Measurements from ENCODE around the gene FGF7. TPM values are rescaled to one million over a fixed set of nuclear protein-coding genes. Genes with fewer than 3 reads are reported as not detected.
"Not testable (repeated sequence)": the region's sequence is repeated elsewhere in the genome, so short reads cannot be mapped to it uniquely, and the experiment has no call there.

The FGF7 gene
- total and polyA plus RNA-seq, 10 of the 15 experiments (the other 5 are each of a cell fraction or from before 2014, with no cell fraction given) = 0.08 TPM; not detected in 9

GRCh38 chr15:49473031-49473430 is 50.0 kb downstream of the FGF7 start (continued):
- no peak for TF ChIP-seq IRF5 (IDR thresholded peaks at IDR 0.05; ENCODE audit: borderline replicate concordance)

DNA sequence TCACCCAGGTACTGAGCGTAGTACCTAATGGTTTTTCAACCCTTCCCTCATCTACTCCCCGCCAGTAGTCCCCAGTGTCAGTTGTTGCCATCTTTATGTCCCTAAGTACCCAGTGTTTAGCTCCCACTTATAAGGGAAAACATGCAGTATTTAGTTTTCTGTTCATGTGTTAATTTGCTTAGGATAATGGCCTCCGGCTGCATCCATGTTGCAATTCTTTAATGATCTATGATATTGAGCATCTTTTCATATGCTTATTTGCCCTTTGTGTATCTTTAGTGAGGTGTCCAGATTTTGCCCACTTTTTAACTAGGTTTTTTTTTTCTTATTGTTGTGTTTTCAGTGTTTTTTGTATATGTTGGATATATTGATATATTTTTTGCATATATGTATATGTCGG is 55.0 kb downstream of the FGF7 start:
- H4K20me1 ChIP-seq (ENCODE audit: control insufficient read depth, insufficient read depth); H3K27me3 ChIP-seq (replicated peaks in 1 of 2; ENCODE audit: control insufficient read depth in 2 of 2, insufficient read depth in 2 of 2, low read length in 1 of 2); FAIRE-seq; H3K9ac ChIP-seq (ENCODE audit: control insufficient read depth, insufficient read depth, low read length); H3K4me1 ChIP-seq (ENCODE audit: control insufficient read depth, insufficient read depth, low read length); SMC1A ChIA-PET (ENCODE audit: uncharacterized antibody, unreplicated experiment); ATAC-seq; H3K27ac ChIP-seq (ENCODE audit: control insufficient read depth, insufficient read depth); H3K36me3 ChIP-seq (ENCODE audit: control insufficient read depth in 2 of 2, insufficient read depth in 2 of 2, low read length in 1 of 2); BruUV-seq (replicated peaks); intact Hi-C loops (cut with micrococcal nuclease; ENCODE audit: unreplicated experiment); H3K79me2 ChIP-seq (ENCODE audit: control insufficient read depth, insufficient read depth, low read length); H3K4me3 ChIP-seq; H3K9me3 ChIP-seq (replicated peaks; ENCODE audit: control insufficient read depth, insufficient read depth, low read length); CTCF ChIA-PET; in situ Hi-C loops (cut with MboI); POLR2A ChIA-PET; DNase-seq (ENCODE audit: low read depth, low spot score); RAD21 ChIA-PET (ENCODE audit: unreplicated experiment); H3K4me2 ChIP-seq (ENCODE audit: control insufficient read depth, insufficient read depth); H2AFZ ChIP-seq (ENCODE audit: control insufficient read depth, low read depth, low read length): not testable (repeated sequence)
- WGBS (ENCODE audit: insufficient coverage, insufficient replicate concordance, low lambda C conversion rate, missing lambda C conversion rate) = 64% methylated on average over 4 of the region's 4 CpGs

- H4K20me1 ChIP-seq (ENCODE audit: control insufficient read depth, insufficient read depth); H3K79me2 ChIP-seq (ENCODE audit: control insufficient read depth, insufficient read depth, low read length); H3K27ac ChIP-seq (ENCODE audit: control insufficient read depth, insufficient read depth); POLR2A ChIA-PET; H3K36me3 ChIP-seq (ENCODE audit: control insufficient read depth in 2 of 2, insufficient read depth in 2 of 2, low read length in 1 of 2); H3K9me3 ChIP-seq (replicated peaks; ENCODE audit: control insufficient read depth, insufficient read depth, low read length); H3K4me2 ChIP-seq (ENCODE audit: control insufficient read depth, insufficient read depth); FAIRE-seq; H3K4me1 ChIP-seq (ENCODE audit: control insufficient read depth, insufficient read depth, low read length); CTCF ChIA-PET; H3K27me3 ChIP-seq (replicated peaks in 1 of 2; ENCODE audit: control insufficient read depth in 2 of 2, insufficient read depth in 2 of 2, low read length in 1 of 2); SMC1A ChIA-PET (ENCODE audit: uncharacterized antibody, unreplicated experiment); H3K9ac ChIP-seq (ENCODE audit: control insufficient read depth, insufficient read depth, low read length); RAD21 ChIA-PET (ENCODE audit: unreplicated experiment); ATAC-seq; H2AFZ ChIP-seq (ENCODE audit: control insufficient read depth, low read depth, low read length); in situ Hi-C loops (cut with MboI); BruUV-seq (replicated peaks); DNase-seq (ENCODE audit: low read depth, low spot score); intact Hi-C loops (cut with micrococcal nuclease; ENCODE audit: unreplicated experiment); H3K4me3 ChIP-seq: not testable (repeated sequence)
Observed at GRCh38 chr15:49478982-49479381, 55.9 kb downstream of the FGF7 start.

GRCh38 chr15:49485401-49485800 is 62.4 kb downstream of the FGF7 start:
- 91% methylated on average over 1 of the region's 1 CpG for WGBS (ENCODE audit: insufficient coverage, insufficient replicate concordance, low lambda C conversion rate, missing lambda C conversion rate)
- H3K4me1 ChIP-seq (ENCODE audit: control insufficient read depth, insufficient read depth, low read length); ATAC-seq; BruUV-seq (replicated peaks); H4K20me1 ChIP-seq (ENCODE audit: control insufficient read depth, insufficient read depth); intact Hi-C loops (cut with micrococcal nuclease; ENCODE audit: unreplicated experiment); SMC1A ChIA-PET (ENCODE audit: uncharacterized antibody, unreplicated experiment); H3K4me2 ChIP-seq (ENCODE audit: control insufficient read depth, insufficient read depth); H3K79me2 ChIP-seq (ENCODE audit: control insufficient read depth, insufficient read depth, low read length); in situ Hi-C loops (cut with MboI); CTCF ChIA-PET; H3K27ac ChIP-seq (ENCODE audit: control insufficient read depth, insufficient read depth); POLR2A ChIA-PET; DNase-seq (ENCODE audit: low read depth, low spot score); H3K9ac ChIP-seq (ENCODE audit: control insufficient read depth, insufficient read depth, low read length); H3K4me3 ChIP-seq; H2AFZ ChIP-seq (ENCODE audit: control insufficient read depth, low read depth, low read length); FAIRE-seq; H3K36me3 ChIP-seq (ENCODE audit: control insufficient read depth in 2 of 2, insufficient read depth in 2 of 2, low read length in 1 of 2); RAD21 ChIA-PET (ENCODE audit: unreplicated experiment); H3K27me3 ChIP-seq (replicated peaks in 1 of 2; ENCODE audit: control insufficient read depth in 2 of 2, insufficient read depth in 2 of 2, low read length in 1 of 2); H3K9me3 ChIP-seq (replicated peaks; ENCODE audit: control insufficient read depth, insufficient read depth, low read length): not testable (repeated sequence)
